Measurements from ENCODE around the gene PLPPR5. TPM values are rescaled to one million over a fixed set of nuclear protein-coding genes. Genes with fewer than 3 reads are reported as not detected.

Gene PLPPR5
- total and polyA plus RNA-seq, 8 donors, result 0.06 to 1.5 (median 0.17) TPM; not detected in 1

DNA sequence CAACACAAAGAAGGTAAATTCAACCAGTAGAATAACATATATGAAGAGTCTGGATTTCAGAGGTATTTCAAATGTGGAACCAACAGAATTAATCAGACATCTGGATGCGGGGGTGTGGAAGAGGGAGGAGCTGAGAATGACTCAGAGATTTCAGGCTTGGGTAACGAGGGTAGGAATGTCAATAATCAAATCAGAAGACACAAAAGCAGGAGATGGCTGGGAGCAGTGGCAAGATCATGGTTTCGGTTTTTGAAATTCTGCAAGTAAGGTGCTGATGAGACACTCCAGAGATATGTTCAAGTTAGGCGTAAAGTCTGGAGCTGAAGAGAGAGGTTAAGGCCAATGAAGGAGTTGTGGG lies 64.0 kb downstream of the PLPPR5 start:
- intact Hi-C loops (cut with DNase I), result no loop called here
- no peaks in the 10 kb centered on the region for H3K9me3 ChIP-seq
- no peaks in the 10 kb centered on the region for H3K4me1 ChIP-seq
- no peak for FAIRE-seq
- no peak overlapping the region for H3K27ac ChIP-seq
- WGBS, 2 donors, result 56 to 67% methylated on average over 4 of the region's 4 CpGs
- TF ChIP-seq CTCF (IDR thresholded peaks at IDR 0.05), result no peak
- no peak for DNase-seq
- no peaks in the 10 kb centered on the region for H3K36me3 ChIP-seq
- no peaks in the 10 kb centered on the region for H3K27me3 ChIP-seq
- ATAC-seq, result no peak
- H3K4me3 ChIP-seq, result no peak overlapping the region

- no peak for TF ChIP-seq CTCF (IDR thresholded peaks at IDR 0.05)
- WGBS, 2 donors, result 72 to 75% methylated on average over 4 of the region's 4 CpGs
- no peaks in the 10 kb centered on the region for H3K4me1 ChIP-seq
- intact Hi-C loops (cut with DNase I), result no loop called here
- H3K27ac ChIP-seq, result no peak overlapping the region
- H3K4me3 ChIP-seq, result no peak overlapping the region
- no peaks in the 10 kb centered on the region for H3K9me3 ChIP-seq
- ATAC-seq (no peak), DNase-seq (no peak), FAIRE-seq (no peak)
- no peaks in the 10 kb centered on the region for H3K36me3 ChIP-seq
- H3K27me3 ChIP-seq, result no peaks in the 10 kb centered on the region
Measured at GRCh38 chr1:98940069-98940721, 64.5 kb downstream of the PLPPR5 start.

DNA sequence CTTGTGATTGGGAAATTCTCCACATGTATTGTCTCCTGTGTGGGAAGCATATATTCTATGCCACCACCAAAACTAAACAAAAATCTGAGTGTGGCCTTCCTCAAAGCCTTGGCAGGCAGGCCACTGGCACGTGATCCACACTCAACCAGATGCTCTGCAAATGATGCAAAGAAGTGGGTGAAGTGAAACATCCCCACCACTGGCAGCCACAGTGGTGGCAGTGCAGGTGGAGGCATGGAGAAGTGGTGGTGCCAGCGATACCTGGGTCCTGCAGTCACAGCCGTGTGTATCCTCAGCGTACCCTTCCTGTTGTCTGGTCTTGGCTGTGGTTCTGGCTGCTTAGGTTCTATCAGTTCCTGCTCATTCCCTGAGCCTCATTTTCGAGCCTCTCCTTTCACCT lies 65.2 kb downstream of the PLPPR5 start:
- Histone ChIP-seq H3K27me3 (no peaks in the 10 kb centered on the region), H3K4me1 (no peaks in the 10 kb centered on the region), H3K36me3 (no peaks in the 10 kb centered on the region), H3K27ac (no peak overlapping the region), H3K9me3 (no peaks in the 10 kb centered on the region), H3K4me3 (no peak overlapping the region)
- DNase-seq, result no peak
- ATAC-seq, result no peak
- intact Hi-C loops (cut with DNase I), result no loop called here
- 67 to 83% methylated on average over 5 of the region's 5 CpGs for WGBS, 2 donors
- no peak for TF ChIP-seq CTCF (IDR thresholded peaks at IDR 0.05)
- no peak for FAIRE-seq

GRCh38 chr1:98937347-98937746 lies 67.3 kb downstream of the PLPPR5 start:
- Histone ChIP-seq H3K9me3 (no peaks in the 10 kb centered on the region), H3K4me1 (no peaks in the 10 kb centered on the region), H3K27ac (no peak overlapping the region), H3K4me3 (no peak overlapping the region), H3K27me3 (no peaks in the 10 kb centered on the region), H3K36me3 (no peaks in the 10 kb centered on the region)
- no peak for FAIRE-seq
- intact Hi-C loops (cut with DNase I), result no loop called here
- no peak for ATAC-seq
- TF ChIP-seq CTCF (IDR thresholded peaks at IDR 0.05), result no peak
- no peak for DNase-seq

- DNase-seq (no peak), FAIRE-seq (no peak), ATAC-seq (no peak)
- Histone ChIP-seq H3K9me3 (no peaks in the 10 kb centered on the region), H3K4me3 (no peak overlapping the region), H3K27me3 (no peaks in the 10 kb centered on the region), H3K27ac (no peak overlapping the region), H3K36me3 (no peaks in the 10 kb centered on the region), H3K4me1 (no peaks in the 10 kb centered on the region)
- 60 to 61% methylated on average over 5 of the region's 5 CpGs for WGBS, 2 donors
- TF ChIP-seq CTCF (IDR thresholded peaks at IDR 0.05), result no peak
- intact Hi-C loops (cut with DNase I), result no loop called here
Measured at GRCh38 chr1:98932184-98932583, 72.5 kb downstream of the PLPPR5 start.

Measured in pancreas (tissue), 10 donors.